Choroid plexus epithelial cell (primary cell): Measurements from ENCODE around the gene MTG1.

ENCODE experiments used
- DNase-seq: peaks from one replicate; pipeline ENCODE4 v3.0.0-alpha.2; 2010; ENCODE audit warnings: low read depth
- H3K4me3 ChIP-seq: 2 replicates; pipeline ENCODE4 v1.5.1; 2011; ENCODE audit warnings: low read depth, mild to moderate bottlenecking, control low read depth, low read length, moderate library complexity
- CTCF ChIP-seq: conservative IDR thresholded peaks from 2 replicates; pipeline ENCODE4 v1.5.1; 2011; ENCODE audit warnings: low read depth, mild to moderate bottlenecking, control low read depth, inconsistent platforms, low read length, moderate library complexity

Gene MTG1

GRCh38 chr10:133359554-133359971 lies 34.4 kb upstream of the MTG1 start:
- no peak overlapping the region for H3K4me3 ChIP-seq
- TF ChIP-seq CTCF = no peak
- no peak for DNase-seq

GRCh38 chr10:133359972-133360610 lies 33.9 kb upstream of the MTG1 start:
- no peak overlapping the region for H3K4me3 ChIP-seq
- TF ChIP-seq CTCF = no peak
- no peak for DNase-seq

GRCh38 chr10:133361227-133361626 lies 32.7 kb upstream of the MTG1 start:
- H3K4me3 ChIP-seq = no peak overlapping the region
- TF ChIP-seq CTCF = no peak
- DNase-seq = no peak

GRCh38 chr10:133361773-133362441 lies 32.0 kb upstream of the MTG1 start:
- DNase-seq = no peak
- no peak overlapping the region for H3K4me3 ChIP-seq
- TF ChIP-seq CTCF = no peak

GRCh38 chr10:133362846-133363245 lies 31.1 kb upstream of the MTG1 start:
- no peak for DNase-seq
- no peak overlapping the region for H3K4me3 ChIP-seq
- no peak for TF ChIP-seq CTCF

- no peak overlapping the region for H3K4me3 ChIP-seq
- no peak for TF ChIP-seq CTCF
- DNase-seq = no peak
Observed at GRCh38 chr10:133364645-133365431, 29.1 kb upstream of the MTG1 start.
